ENCODE data around the gene AK8. TPM values are rescaled to one million over a fixed set of nuclear protein-coding genes. Genes with fewer than 3 reads are reported as not detected.

AK8 gene
- total and polyA plus RNA-seq, 5 donors: 0.25 to 1.0 (median 0.33) TPM

DNA sequence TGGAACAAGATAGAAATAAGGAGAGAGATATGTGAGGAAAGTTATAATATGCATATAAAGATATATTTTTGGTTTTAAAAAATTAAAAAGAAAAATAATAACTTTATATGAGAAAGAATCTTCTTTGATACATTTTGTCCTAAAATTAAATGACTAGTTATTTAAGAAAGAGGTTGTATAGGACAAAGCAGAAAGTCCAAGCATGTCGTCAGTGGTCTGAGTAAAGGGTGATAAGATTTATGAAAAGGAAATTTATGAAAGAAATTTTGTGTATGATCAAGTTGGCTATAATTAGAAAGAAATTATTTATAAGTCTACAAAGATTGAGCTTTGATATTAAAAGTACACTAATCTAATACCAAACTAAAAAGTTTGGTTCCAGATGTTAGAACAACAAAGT is 175.8 kb downstream of the AK8 start:
- Histone ChIP-seq H3K27me3 (ENCODE audit: control insufficient read depth, insufficient read depth) (peaks cover 3% of the 10 kb centered on the region), H3K9me3 (ENCODE audit: control insufficient read depth, low read length) (no peaks in the 10 kb centered on the region), H3K27ac (ENCODE audit: low read length) (no peak overlapping the region), H3K4me3 (ENCODE audit: low read length) (no peak overlapping the region), H3K4me1 (ENCODE audit: control insufficient read depth, insufficient read depth, low read length) (no peaks in the 10 kb centered on the region)
- ATAC-seq (no peak), DNase-seq (no peak)
- intact Hi-C loops (cut with DNase I): no loop called here
- 2% methylated on average over 1 of the region's 1 CpG for WGBS

DNA sequence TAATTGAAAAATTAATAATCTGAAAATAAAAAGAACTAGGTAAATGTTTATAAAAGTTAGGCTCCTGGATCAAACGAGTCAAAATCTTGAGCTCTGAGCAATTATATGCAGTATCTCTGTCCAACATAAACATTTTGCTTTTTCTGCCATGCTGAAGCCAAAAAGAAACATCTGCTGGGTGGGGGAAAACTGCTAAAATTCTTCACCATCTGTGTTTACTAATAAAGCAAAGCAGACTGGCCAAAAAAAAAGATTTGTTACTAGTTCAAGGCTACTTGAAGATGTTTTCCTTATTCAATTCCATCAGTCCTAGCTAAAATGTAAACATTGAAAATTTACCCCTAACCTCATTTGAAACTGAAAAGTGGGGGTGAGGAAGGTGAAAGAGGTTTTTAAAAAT is 178.1 kb downstream of the AK8 start:
- Histone ChIP-seq H3K4me3 (ENCODE audit: low read length) (no peak overlapping the region), H3K27ac (ENCODE audit: low read length) (no peak overlapping the region), H3K4me1 (ENCODE audit: control insufficient read depth, insufficient read depth, low read length) (no peaks in the 10 kb centered on the region), H3K9me3 (ENCODE audit: control insufficient read depth, low read length) (no peaks in the 10 kb centered on the region), H3K27me3 (ENCODE audit: control insufficient read depth, insufficient read depth) (no peaks in the 10 kb centered on the region)
- DNase-seq (no peak), ATAC-seq (no peak)
- WGBS: 33% methylated on average over 1 of the region's 1 CpG
- intact Hi-C loops (cut with DNase I): loop anchor here in 1 of 4 donors (10.0 kb wide), 1 partner anchor 95 kb away; no protein-coding TSS in a partner anchor

DNA sequence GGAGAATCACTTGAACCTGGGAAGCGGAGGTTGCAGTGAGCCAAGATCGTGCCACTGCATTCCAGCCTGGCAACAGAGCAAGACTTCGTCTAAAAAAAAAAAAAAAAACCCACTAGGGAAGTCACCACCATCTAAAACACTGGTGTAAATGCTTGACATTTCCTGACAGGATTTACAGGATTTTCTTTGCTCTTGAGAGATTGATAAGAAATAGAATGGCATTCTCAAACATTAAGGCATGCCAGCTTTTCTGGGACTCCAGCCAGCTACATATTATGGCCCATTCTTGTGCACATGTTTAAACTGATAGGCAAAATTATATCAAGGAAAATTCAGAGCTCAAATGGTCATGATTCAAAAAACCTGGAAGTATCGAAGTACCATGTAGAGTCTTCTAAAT is 179.1 kb downstream of the AK8 start:
- Histone ChIP-seq H3K27ac (ENCODE audit: low read length) (no peak overlapping the region), H3K4me3 (ENCODE audit: low read length) (no peak overlapping the region), H3K27me3 (ENCODE audit: control insufficient read depth, insufficient read depth) (no peaks in the 10 kb centered on the region), H3K9me3 (ENCODE audit: control insufficient read depth, low read length) (no peaks in the 10 kb centered on the region), H3K4me1 (ENCODE audit: control insufficient read depth, insufficient read depth, low read length) (no peaks in the 10 kb centered on the region)
- intact Hi-C loops (cut with DNase I): loop anchor here in 1 of 4 donors (10.0 kb wide), 1 partner anchor 96 kb away; no protein-coding TSS in a partner anchor
- no peak for DNase-seq
- 23% methylated on average over 4 of the region's 4 CpGs for WGBS
- ATAC-seq: no peak

DNA sequence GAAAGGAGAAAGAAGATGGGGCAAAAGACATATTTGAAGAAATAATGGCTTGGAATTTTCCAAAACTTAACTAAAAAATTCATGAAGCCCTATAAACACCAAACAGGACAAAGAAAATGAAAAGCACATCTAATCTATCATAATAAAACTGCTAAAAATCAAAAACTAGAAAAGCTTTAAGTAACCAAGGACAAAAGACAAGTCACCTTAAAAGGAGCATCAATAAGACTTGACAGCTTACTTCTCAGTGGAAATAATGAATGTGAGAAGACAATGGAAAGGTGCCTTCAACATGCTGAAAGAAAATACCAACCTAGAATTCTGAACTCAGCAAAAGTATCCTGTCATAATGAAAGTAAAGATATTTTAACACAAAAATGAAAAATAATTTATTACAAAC is 180.9 kb downstream of the AK8 start:
- Histone ChIP-seq H3K27me3 (ENCODE audit: control insufficient read depth, insufficient read depth) (no peaks in the 10 kb centered on the region), H3K4me1 (ENCODE audit: control insufficient read depth, insufficient read depth, low read length) (no peaks in the 10 kb centered on the region), H3K4me3 (ENCODE audit: low read length) (no peak overlapping the region), H3K27ac (ENCODE audit: low read length) (no peak overlapping the region), H3K9me3 (ENCODE audit: control insufficient read depth, low read length) (no peaks in the 10 kb centered on the region)
- ATAC-seq: no peak
- no peak for DNase-seq
- intact Hi-C loops (cut with DNase I): loop anchor here in 1 of 4 donors (10.0 kb wide), 1 partner anchor 98 kb away; no protein-coding TSS in a partner anchor

DNA sequence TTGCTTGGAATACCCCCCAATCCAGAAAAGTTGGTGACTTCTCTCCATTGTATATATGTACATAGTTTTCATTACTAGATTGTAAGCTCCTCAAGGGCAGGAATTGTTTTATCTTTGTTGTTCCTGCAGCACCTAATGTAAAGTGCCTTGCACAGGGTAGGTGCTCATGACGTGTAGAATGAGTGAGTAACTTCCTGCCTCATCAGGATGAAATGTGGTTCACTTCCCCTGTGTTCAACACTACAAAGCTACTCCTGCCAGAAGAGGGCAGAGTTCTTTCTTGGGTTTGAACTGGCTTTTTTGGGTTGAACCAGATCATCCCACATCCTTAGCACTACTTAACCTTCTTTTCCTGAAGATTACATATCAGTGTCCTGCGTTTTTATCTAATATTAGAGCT is 183.9 kb downstream of the AK8 start:
- ATAC-seq: no peak
- intact Hi-C loops (cut with DNase I): loop anchor here in 1 of 4 donors (10.0 kb wide), 1 partner anchor 101 kb away; no protein-coding TSS in a partner anchor
- WGBS: 28% methylated on average over 2 of the region's 2 CpGs
- Histone ChIP-seq H3K4me1 (ENCODE audit: control insufficient read depth, insufficient read depth, low read length) (no peaks in the 10 kb centered on the region), H3K4me3 (ENCODE audit: low read length) (no peak overlapping the region), H3K27me3 (ENCODE audit: control insufficient read depth, insufficient read depth) (no peaks in the 10 kb centered on the region), H3K27ac (ENCODE audit: low read length) (no peak overlapping the region), H3K9me3 (ENCODE audit: control insufficient read depth, low read length) (no peaks in the 10 kb centered on the region)
- DNase-seq: no peak

DNA sequence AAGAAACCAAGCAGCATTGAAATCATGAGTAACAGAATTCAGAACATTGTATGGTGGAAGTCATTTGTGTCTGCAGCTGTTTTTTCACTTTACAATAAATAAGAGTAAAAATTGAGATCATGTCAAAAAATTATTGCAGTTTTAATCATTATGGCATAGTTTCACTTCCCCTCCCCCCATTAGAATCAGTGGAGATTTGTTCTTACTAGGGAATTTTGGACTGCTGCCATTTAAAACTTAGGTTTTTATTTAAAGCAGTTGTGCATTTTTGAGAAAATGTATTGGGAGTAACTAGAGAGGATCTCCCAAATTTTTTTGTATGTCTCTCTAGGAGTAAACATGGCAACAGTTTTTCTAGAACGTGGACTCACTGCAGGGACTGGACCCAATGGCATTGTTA is 187.4 kb downstream of the AK8 start:
- Histone ChIP-seq H3K4me3 (ENCODE audit: low read length) (no peak overlapping the region), H3K4me1 (ENCODE audit: control insufficient read depth, insufficient read depth, low read length) (no peaks in the 10 kb centered on the region), H3K27me3 (ENCODE audit: control insufficient read depth, insufficient read depth) (no peaks in the 10 kb centered on the region), H3K27ac (ENCODE audit: low read length) (no peak overlapping the region), H3K9me3 (ENCODE audit: control insufficient read depth, low read length) (no peaks in the 10 kb centered on the region)
- ATAC-seq (no peak), DNase-seq (no peak)
- intact Hi-C loops (cut with DNase I): loop anchor here in 1 of 4 donors (10.0 kb wide), 1 partner anchor 104 kb away; no protein-coding TSS in a partner anchor
- WGBS: 82% methylated on average over 1 of the region's 1 CpG

DNA sequence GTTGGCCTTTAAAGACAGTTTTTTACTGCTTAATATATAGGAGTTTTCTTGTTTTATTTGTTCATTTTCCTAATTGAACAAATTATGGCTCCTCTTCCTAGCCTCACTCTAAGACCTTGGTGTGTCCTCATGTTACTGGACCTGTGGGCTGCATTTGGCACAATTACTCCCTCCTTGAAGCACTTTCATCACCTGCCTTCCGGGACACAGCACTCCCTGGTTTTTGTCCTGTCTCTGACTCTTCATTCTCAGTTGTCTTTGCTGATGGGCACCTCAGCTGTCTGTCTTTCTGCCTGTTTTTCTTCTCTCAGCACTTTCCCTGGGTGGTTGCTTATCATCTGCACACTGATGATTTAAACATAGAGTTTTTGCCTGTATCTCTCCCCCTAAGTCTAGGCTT is 194.2 kb downstream of the AK8 start:
- intact Hi-C loops (cut with DNase I): no loop called here

DNA sequence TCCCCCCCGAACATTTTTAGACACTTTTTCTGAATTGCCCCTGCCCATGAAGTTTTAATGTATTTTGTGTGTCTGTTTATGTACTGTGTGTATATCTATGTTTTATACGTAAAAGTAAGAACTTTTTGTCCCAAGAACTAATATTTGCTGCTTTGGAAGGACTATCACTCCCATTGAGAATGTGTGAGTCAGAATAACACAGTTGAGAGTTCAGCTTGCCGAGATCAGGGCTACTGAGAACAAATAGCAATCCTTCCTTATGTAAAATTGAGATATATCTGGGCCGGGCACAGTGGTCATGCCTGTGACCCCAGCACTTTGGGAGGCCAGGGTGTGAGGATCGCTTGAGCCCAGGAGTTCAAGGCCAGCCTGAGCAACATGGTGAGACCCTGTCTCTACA is 196.5 kb downstream of the AK8 start:
- Histone ChIP-seq H3K4me3 (ENCODE audit: low read length) (no peak overlapping the region), H3K9me3 (ENCODE audit: control insufficient read depth, low read length) (no peaks in the 10 kb centered on the region), H3K27me3 (ENCODE audit: control insufficient read depth, insufficient read depth) (no peaks in the 10 kb centered on the region), H3K4me1 (ENCODE audit: control insufficient read depth, insufficient read depth, low read length) (no peaks in the 10 kb centered on the region), H3K27ac (ENCODE audit: low read length) (no peak overlapping the region)
- intact Hi-C loops (cut with DNase I): no loop called here
- no peak for DNase-seq
- WGBS: 77% methylated on average over 5 of the region's 5 CpGs
- no peak for ATAC-seq

More for the DNA sequence above, 194.2 kb downstream of the AK8 start:
- Histone ChIP-seq H3K27ac (ENCODE audit: low read length) (no peak overlapping the region), H3K9me3 (ENCODE audit: control insufficient read depth, low read length) (no peaks in the 10 kb centered on the region), H3K4me1 (ENCODE audit: control insufficient read depth, insufficient read depth, low read length) (no peaks in the 10 kb centered on the region), H3K4me3 (ENCODE audit: low read length) (no peak overlapping the region), H3K27me3 (ENCODE audit: control insufficient read depth, insufficient read depth) (no peaks in the 10 kb centered on the region)
- 59% methylated on average over 1 of the region's 1 CpG for WGBS
- ATAC-seq (no peak), DNase-seq (no peak)

DNA sequence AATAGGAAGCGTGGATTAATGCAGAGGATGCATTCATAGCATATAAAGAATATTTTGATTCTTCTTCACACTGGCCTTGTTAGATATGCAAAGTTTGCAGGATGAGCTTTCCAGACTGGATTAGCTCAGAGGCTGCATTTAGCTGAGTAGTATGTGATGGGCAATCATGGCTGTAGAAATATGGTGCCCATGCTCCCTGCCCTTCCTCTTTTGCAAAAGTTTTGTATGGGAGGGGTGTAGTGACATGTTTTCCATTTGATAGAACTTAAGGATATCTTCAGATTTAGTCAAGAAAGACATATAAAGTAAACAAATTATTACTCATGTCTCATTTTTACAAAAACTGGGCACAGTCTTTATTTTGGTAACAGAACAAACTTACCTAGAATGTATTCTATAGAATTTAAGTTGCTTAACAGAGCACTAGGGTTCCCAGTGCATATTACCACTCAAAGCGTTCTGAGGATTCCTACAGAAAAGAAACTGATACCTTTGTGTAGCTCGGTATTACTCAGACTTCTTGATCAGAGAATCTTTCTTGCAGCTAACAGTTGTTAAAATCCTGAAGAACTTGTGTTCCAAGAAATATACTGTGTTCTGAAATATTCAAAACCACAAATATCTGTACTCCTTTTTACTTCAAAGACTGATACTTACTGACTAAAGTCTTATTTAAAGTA is 198.0 kb downstream of the AK8 start:
- no peaks in the 10 kb centered on the region for H3K9me3 ChIP-seq (ENCODE audit: control insufficient read depth, low read length)
- 59% methylated on average over 3 of the region's 3 CpGs for WGBS
- no peaks in the 10 kb centered on the region for H3K27me3 ChIP-seq (ENCODE audit: control insufficient read depth, insufficient read depth)
- no peak for DNase-seq
- intact Hi-C loops (cut with DNase I): loop anchor here in 1 of 4 donors (10.0 kb wide), 1 partner anchor 115 kb away; no protein-coding TSS in a partner anchor
- no peak for ATAC-seq
- no peak overlapping the region for H3K27ac ChIP-seq (ENCODE audit: low read length)
- H3K4me1 ChIP-seq (ENCODE audit: control insufficient read depth, insufficient read depth, low read length): no peaks in the 10 kb centered on the region
- H3K4me3 ChIP-seq (ENCODE audit: low read length): no peak overlapping the region

DNA sequence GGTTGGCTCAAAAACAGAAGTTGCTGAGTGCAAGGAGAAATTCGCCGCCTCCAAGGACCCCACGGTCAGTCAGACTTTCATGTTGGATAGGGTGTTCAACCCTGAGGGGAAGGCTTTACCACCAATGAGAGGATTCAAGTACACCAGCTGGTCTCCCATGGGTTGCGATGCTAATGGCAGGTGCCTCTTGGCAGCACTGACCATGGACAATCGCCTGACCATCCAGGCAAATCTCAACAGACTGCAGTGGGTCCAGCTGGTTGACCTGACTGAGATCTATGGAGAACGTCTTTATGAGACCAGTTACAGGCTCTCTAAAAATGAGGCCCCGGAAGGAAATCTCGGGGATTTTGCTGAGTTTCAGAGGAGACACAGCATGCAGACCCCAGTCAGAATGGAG is 200.1 kb downstream of the AK8 start:
- 93% methylated on average over 8 of the region's 8 CpGs for WGBS
- Histone ChIP-seq H3K27me3 (ENCODE audit: control insufficient read depth, insufficient read depth) (no peaks in the 10 kb centered on the region), H3K27ac (ENCODE audit: low read length) (no peak overlapping the region), H3K4me3 (ENCODE audit: low read length) (no peak overlapping the region), H3K9me3 (ENCODE audit: control insufficient read depth, low read length) (no peaks in the 10 kb centered on the region), H3K4me1 (ENCODE audit: control insufficient read depth, insufficient read depth, low read length) (no peaks in the 10 kb centered on the region)
- intact Hi-C loops (cut with DNase I): loop anchor here in 1 of 4 donors (10.0 kb wide), 1 partner anchor 117 kb away; no protein-coding TSS in a partner anchor
- DNase-seq (no peak), ATAC-seq (no peak)

Data from right cardiac atrium (tissue), 5 donors.